ENCODE measurements around the gene FGD6.

The FGD6 gene

DNA sequence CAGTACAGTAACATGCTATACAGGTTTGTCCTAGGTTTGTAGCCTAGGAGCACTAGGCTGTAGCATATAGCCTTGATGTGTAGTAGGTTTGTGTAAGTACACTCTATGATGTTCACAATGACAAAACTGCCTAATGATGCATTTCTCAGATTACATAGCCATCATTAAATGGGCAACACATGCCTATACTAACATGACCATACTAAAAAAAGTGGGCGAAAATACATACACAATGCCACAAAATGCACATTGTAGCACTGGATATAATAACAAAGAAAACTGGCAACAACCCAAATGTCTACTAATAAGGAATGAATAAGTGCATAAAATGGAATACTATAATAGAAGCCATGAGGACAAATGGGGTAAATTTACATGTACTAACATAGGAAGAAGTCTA lies 182.5 kb downstream of the FGD6 start:
- no peak for DNase-seq (ENCODE audit: low read depth in 1 of 2, low spot score in 1 of 2)
